ENCODE results near the gene NUP188. TPM values are rescaled to one million over a fixed set of nuclear protein-coding genes. Genes with fewer than 3 reads are reported as not detected.

Gene NUP188
- total RNA-seq, 1 donor from 2014 or later = 40.4 TPM

DNA sequence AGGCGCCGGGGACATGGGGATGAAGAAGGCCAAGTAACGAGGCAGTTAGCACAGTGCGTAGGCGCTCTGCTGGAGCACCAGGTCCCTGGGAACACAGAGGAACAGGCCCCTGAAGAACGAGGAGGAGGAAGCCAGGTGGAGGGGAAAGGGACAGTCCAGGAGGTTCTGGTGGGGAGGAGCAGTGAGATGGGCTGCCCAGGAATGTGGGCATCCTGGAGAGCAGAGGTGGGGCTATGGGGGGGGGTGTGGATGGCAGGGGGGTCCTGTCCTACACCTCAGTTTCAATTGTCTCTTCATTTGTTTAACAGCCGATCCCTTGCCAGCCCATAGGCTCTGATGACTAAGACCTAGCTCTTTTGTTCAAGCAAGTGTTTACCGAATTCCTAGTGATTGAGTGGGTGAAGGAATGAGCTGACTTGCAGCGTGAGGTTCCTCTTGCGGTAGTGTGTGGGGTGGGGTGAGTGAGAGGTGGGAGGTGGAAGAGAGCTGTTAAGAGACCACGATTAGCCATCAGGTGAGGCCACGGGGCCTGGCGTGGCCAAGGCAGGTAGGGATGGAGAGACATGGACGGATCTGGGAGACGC, 35.1 kb upstream of the NUP188 start:
- H3K36me3 Mint-ChIP-seq (ENCODE audit: low read depth, unreplicated experiment) = peaks cover 35% of the 10 kb centered on the region
- no peak overlapping the region for H3K4me3 ChIP-seq (ENCODE audit: insufficient read depth, low read depth, low read length)
- FAIRE-seq = peak; percentile 84
- no peaks in the 10 kb centered on the region for H3K9me3 ChIP-seq (ENCODE audit: insufficient read depth, low read depth, low read length)
- peak overlapping the region; percentile 83 for H3K27ac ChIP-seq (ENCODE audit: low read depth, low read length)
- H3K4me3 Mint-ChIP-seq (ENCODE audit: unreplicated experiment) = peak overlapping the region; percentile 9
- peaks cover 29% of the 10 kb centered on the region for H3K4me1 Mint-ChIP-seq (ENCODE audit: low read depth, unreplicated experiment)
- peaks cover 28% of the 10 kb centered on the region for H3K4me1 ChIP-seq (ENCODE audit: insufficient read depth, low read length)
- H3K36me3 ChIP-seq (ENCODE audit: insufficient read depth, low read length) = peaks cover 18% of the 10 kb centered on the region
- no peak overlapping the region for H2AFZ ChIP-seq (ENCODE audit: low read depth, low read length)
- DNase-seq (ENCODE audit: low read depth) = peak; percentile 97
- H3K4me2 ChIP-seq (ENCODE audit: low read length) = peak overlapping the region; percentile 78
- peaks cover 64% of the 10 kb centered on the region for H3K79me2 ChIP-seq (ENCODE audit: insufficient read depth, low read length)
- no peaks in the 10 kb centered on the region for H3K9me3 Mint-ChIP-seq (ENCODE audit: unreplicated experiment)
- no peak for TF ChIP-seq EZH2 (IDR thresholded peaks at IDR 0.05; ENCODE audit: insufficient read depth, low read length)
- H3K27ac Mint-ChIP-seq (ENCODE audit: unreplicated experiment) = peak overlapping the region; percentile 83
- no peaks in the 10 kb centered on the region for H3K27me3 Mint-ChIP-seq (ENCODE audit: low read depth, unreplicated experiment)
- peaks cover 7% of the 10 kb centered on the region for H4K20me1 ChIP-seq (ENCODE audit: insufficient read depth, low read length)
- peak overlapping the region; percentile 49 for H3K9ac ChIP-seq (ENCODE audit: low read length)
- no peaks in the 10 kb centered on the region for H3K27me3 ChIP-seq (ENCODE audit: insufficient read depth, low read length)

DNA sequence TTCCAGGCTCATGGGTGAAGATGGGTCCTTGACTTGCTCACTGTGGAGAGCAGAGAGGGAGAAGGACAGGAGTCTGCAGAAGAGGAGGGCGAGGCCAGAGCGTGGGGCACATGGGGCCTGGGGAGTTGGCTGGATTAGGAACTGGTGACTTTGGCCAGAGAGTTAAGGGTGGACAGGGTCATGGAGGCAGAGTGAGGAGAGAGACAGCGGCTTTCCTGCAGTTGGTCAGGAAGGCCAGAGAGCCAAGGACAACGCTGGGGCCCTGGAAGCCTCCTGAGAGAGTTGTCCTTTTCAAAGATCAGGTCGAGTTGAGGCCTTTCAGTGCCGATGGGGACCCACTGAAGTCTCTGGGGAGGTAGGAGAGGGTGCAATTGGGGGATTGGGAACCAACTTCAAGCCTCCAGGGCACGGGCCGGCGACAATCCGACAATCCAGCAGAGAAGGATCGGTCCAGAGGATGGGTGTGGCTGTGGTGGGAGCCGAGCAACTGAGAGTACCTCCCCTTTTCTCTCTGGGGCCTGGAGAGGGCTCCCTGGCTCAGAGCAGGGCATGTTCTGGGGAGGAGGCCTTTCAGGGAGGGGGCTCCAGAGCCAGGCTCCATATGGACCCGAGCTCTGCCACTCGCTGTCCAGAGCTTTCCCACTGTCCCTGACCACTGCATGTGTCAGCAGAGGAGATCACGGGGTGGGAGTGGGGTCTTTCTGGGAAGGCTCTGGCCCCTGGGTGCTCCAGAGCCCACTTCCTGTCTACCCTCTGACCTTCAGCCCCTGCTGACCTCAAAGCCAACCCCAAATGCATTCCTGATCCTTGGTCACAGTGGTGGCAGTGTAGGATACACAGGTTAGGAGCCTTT, 34.2 kb upstream of the NUP188 start:
- Mint-ChIP-seq H3K4me1 (ENCODE audit: low read depth, unreplicated experiment) (peaks cover 29% of the 10 kb centered on the region), H3K36me3 (ENCODE audit: low read depth, unreplicated experiment) (peaks cover 27% of the 10 kb centered on the region), H3K4me3 (ENCODE audit: unreplicated experiment) (peak overlapping the region; percentile 9), H3K9me3 (ENCODE audit: unreplicated experiment) (no peaks in the 10 kb centered on the region), H3K27ac (ENCODE audit: unreplicated experiment) (peak overlapping the region; percentile 83), H3K27me3 (ENCODE audit: low read depth, unreplicated experiment) (no peaks in the 10 kb centered on the region)
- Histone ChIP-seq H3K36me3 (ENCODE audit: insufficient read depth, low read length) (peaks cover 17% of the 10 kb centered on the region), H3K27ac (ENCODE audit: low read depth, low read length) (peak overlapping the region; percentile 83), H3K4me2 (ENCODE audit: low read length) (peak overlapping the region; percentile 78), H3K79me2 (ENCODE audit: insufficient read depth, low read length) (peaks cover 55% of the 10 kb centered on the region), H4K20me1 (ENCODE audit: insufficient read depth, low read length) (peaks cover 11% of the 10 kb centered on the region), H3K9me3 (ENCODE audit: insufficient read depth, low read depth, low read length) (no peaks in the 10 kb centered on the region), H3K4me1 (ENCODE audit: insufficient read depth, low read length) (peaks cover 28% of the 10 kb centered on the region), H3K4me3 (ENCODE audit: insufficient read depth, low read depth, low read length) (peak overlapping the region; percentile 19), H3K9ac (ENCODE audit: low read length) (peak overlapping the region; percentile 34), H2AFZ (ENCODE audit: low read depth, low read length) (no peak overlapping the region), H3K27me3 (ENCODE audit: insufficient read depth, low read length) (no peaks in the 10 kb centered on the region)
- FAIRE-seq = no peak
- no peak for DNase-seq (ENCODE audit: low read depth)
- TF ChIP-seq CTCF (IDR thresholded peaks at IDR 0.05; ENCODE audit: insufficient read depth, low read depth, low read length) = no peak
- no peak for TF ChIP-seq EZH2 (IDR thresholded peaks at IDR 0.05; ENCODE audit: insufficient read depth, low read length)

DNA sequence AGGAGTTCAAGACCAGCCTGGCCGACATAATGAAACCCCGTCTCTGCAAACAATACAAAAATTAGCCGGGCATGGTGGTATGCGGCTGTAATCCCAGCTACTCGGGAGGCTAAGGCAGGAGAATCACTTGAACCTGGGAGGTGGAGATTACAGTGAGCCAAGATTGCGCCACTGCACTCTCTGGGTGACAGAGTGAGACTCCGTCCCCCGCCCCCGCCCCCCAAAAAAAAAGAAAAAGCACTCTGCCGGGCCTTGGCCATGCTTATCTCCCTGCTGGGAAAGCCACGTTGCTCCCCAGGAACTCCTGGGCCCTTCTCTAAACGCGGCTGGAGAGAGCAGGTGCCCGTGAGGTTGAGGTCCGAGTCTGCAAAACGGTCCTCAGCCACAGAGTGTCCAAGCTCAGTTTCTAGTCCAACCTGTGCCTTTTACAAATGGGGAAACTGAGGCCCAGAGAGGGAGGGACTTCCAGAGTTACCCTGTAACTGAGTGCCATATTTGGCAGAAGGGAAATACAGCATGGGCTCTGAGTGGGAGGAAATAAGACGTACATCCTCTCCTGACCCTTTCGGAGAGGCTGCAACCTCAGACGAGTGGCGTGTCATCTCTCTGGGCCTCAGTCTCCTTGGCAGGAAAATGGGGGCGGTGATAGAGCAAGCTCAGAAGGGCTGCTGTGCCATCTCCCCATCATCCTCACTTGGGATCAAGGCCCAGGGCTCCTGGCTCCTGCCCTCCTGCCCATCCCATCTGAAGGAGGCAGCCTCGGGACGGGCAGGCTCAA, 33.3 kb upstream of the NUP188 start:
- no peak overlapping the region for H3K4me3 Mint-ChIP-seq (ENCODE audit: unreplicated experiment)
- H3K9me3 ChIP-seq (ENCODE audit: insufficient read depth, low read depth, low read length) = no peaks in the 10 kb centered on the region
- H3K4me3 ChIP-seq (ENCODE audit: insufficient read depth, low read depth, low read length) = no peak overlapping the region
- H3K4me1 ChIP-seq (ENCODE audit: insufficient read depth, low read length) = peaks cover 28% of the 10 kb centered on the region
- no peaks in the 10 kb centered on the region for H3K27me3 Mint-ChIP-seq (ENCODE audit: low read depth, unreplicated experiment)
- H4K20me1 ChIP-seq (ENCODE audit: insufficient read depth, low read length) = peaks cover 7% of the 10 kb centered on the region
- peaks cover 29% of the 10 kb centered on the region for H3K4me1 Mint-ChIP-seq (ENCODE audit: low read depth, unreplicated experiment)
- no peak for DNase-seq (ENCODE audit: low read depth)
- peaks cover 21% of the 10 kb centered on the region for H3K36me3 Mint-ChIP-seq (ENCODE audit: low read depth, unreplicated experiment)
- H3K4me2 ChIP-seq (ENCODE audit: low read length) = no peak overlapping the region
- no peaks in the 10 kb centered on the region for H3K27me3 ChIP-seq (ENCODE audit: insufficient read depth, low read length)
- no peak for TF ChIP-seq EZH2 (IDR thresholded peaks at IDR 0.05; ENCODE audit: insufficient read depth, low read length)
- TF ChIP-seq CTCF (IDR thresholded peaks at IDR 0.05; ENCODE audit: insufficient read depth, low read depth, low read length) = no peak
- no peak overlapping the region for H2AFZ ChIP-seq (ENCODE audit: low read depth, low read length)
- no peaks in the 10 kb centered on the region for H3K9me3 Mint-ChIP-seq (ENCODE audit: unreplicated experiment)
- no peak overlapping the region for H3K9ac ChIP-seq (ENCODE audit: low read length)
- peaks cover 8% of the 10 kb centered on the region for H3K36me3 ChIP-seq (ENCODE audit: insufficient read depth, low read length)
- no peak for FAIRE-seq
- H3K27ac Mint-ChIP-seq (ENCODE audit: unreplicated experiment) = peak overlapping the region; percentile 58
- no peak overlapping the region for H3K27ac ChIP-seq (ENCODE audit: low read depth, low read length)
- peaks cover 46% of the 10 kb centered on the region for H3K79me2 ChIP-seq (ENCODE audit: insufficient read depth, low read length)
